NCI-H446 treated with DMSO at 0.1 percent for 48 hours (cell line): ENCODE data around the gene ATP5MK.
"Not testable (repeated sequence)": the region's sequence is repeated elsewhere in the genome, so short reads cannot be mapped to it uniquely, and the experiment has no call there.

ENCODE experiments used
- DNase-seq: peaks from one replicate; lab custom pipeline; 2025; lab: John Stamatoyannopoulos, UW

ATP5MK gene

GRCh38 chr10:103396789-103397087, 463 bp upstream of the ATP5MK start:
- DNase-seq, result no peak

DNA sequence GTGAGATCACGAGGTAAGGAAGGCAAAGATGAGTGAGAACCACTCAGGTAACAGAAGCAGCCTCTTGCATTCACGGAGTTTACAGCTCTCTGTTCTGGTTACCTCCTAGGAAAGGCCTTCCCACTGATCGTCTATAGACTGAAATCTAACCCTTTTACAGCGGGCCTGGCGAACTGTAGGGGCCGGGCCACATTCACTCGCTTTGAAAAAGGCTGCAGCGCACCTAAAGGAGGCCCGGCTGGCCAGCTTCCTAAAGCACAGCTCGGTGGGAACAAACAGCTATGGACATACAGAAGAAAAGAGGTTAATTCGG, 565 bp downstream of the ATP5MK start:
- DNase-seq, result no peak

DNA sequence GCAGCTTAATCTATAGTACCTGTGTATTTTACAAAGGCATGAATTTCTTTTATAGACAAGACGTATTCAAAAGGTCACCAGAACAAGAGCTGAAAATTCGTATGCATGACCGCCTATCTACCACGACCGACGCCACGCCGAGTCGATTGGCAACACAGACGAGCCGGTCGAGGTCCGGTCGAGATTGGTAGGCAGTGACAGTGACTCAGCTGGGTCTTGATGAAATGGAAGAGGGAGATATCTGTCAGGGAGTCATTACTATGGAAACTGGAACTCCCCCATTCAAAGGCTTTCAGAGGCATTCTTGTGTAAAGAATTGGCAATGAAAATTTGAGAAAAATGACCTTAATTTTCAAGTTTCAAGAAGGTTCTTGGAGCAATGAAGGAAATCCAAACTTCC, 2.1 kb downstream of the ATP5MK start:
- DNase-seq, result no peak

GRCh38 chr10:103382769-103383168, 13.5 kb downstream of the ATP5MK start:
- DNase-seq, result no peak

DNA sequence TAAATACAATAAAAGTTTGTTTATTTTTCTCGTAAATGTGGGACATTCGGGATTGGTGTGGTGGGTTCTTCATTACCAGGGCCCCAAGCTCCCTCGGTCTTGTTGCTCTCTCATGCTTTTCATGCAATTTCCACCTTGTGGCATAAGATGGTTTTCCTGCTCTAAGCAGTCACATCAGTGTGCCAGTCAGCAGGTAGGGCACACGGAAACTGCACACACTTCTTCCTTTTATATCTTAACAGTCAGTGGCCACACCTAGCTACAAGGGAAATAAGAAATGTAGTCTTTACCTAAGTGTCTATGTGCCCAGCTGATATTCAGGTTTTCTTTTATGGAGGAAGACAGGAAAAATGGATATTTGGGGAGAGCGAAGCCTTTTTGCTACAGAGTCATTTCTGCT, 22.0 kb downstream of the ATP5MK start:
- no peak for DNase-seq

DNA sequence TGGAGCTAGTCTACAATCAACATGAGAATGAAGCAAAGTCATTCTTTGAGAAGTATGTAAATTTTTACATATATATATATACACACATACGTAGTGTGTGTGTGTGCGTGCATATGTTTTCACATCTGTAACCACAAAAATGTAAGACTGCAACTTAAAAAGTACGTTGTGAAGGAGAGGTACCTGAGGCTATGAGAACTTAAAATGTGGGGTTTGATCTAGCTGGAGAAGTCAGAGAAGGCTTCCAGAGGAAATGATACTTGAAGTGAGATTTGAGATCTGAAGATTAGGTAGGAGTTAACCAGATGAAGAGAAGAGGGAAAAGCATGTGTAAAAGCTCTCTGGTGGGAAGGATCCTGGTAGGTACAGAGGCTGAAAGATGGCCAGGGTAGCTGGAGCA, 22.7 kb downstream of the ATP5MK start:
- no peak for DNase-seq

DNA sequence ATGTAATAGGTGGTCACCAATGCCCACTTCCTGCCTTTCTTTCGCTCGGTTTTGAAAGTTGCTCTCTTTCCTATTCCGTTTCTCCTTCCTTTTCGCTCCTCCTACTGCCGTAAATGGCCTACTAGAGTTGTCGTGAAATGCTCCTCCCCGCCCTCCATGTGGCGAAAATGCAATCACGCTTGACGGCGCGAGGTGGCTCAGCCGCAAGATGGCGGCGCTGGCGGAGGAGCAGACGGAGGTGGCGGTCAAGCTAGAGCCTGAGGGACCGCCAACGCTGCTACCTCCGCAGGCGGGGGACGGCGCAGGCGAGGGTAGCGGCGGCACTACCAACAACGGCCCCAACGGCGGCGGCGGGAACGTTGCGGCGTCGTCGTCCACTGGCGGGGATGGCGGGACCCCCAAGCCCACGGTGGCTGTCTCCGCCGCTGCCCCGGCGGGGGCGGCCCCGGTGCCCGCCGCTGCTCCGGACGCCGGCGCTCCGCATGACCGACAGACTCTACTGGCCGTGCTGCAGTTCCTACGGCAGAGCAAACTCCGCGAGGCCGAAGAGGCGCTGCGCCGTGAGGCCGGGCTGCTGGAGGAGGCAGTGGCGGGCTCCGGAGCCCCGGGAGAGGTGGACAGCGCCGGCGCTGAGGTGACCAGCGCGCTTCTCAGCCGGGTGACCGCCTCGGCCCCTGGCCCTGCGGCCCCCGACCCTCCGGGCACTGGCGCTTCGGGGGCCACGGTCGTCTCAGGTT, 28.3 kb downstream of the ATP5MK start, which contains the start of gene TAF5:
TAF5 (plus strand) TSS at position 195 of the 737 bp plus-strand sequence; CDS start at position 209, 14 bp downstream.
- peak; percentile 85 for DNase-seq

GRCh38 chr10:103367379-103367781, 28.9 kb downstream of the ATP5MK start:
- no peak for DNase-seq

- not testable (repeated sequence) for DNase-seq
These were observed 35.5 kb downstream of the ATP5MK start for GRCh38 chr10:103360791-103361190.

- DNase-seq, result not testable (repeated sequence)
These were observed 36.8 kb downstream of the ATP5MK start for GRCh38 chr10:103359493-103359892.

DNA sequence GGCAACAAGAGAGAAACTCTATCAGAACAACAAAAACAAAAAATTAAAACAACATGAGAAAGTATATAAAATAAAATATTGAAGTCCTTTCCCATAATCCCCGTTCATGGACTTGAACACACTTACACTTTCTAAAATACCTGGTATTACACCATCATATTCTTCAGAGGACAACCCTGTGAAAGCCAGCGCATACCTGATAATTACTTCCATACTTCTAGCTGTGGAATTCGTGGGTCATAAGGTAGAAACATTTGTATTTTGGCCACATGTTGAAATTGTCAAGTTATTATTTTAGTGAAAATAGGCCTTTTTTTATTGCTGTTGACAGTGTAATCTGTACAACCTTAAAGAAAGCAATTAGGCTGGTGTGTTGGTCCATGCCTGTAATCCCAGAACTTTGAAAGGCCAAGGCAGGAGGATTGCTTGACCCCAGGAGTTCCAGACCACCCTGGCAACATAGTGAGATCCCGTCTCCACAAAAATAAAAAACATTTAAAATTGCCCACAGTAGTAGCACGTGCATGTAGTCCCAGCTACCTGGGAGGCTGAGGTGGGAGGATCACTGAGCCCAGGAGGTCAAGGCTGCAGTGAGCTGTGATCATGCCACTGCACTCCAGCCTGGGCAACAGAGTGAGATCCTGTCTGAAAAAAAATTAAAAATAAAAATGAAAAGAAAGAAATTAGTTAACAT, 40.2 kb downstream of the ATP5MK start:
- DNase-seq, result no peak

DNA sequence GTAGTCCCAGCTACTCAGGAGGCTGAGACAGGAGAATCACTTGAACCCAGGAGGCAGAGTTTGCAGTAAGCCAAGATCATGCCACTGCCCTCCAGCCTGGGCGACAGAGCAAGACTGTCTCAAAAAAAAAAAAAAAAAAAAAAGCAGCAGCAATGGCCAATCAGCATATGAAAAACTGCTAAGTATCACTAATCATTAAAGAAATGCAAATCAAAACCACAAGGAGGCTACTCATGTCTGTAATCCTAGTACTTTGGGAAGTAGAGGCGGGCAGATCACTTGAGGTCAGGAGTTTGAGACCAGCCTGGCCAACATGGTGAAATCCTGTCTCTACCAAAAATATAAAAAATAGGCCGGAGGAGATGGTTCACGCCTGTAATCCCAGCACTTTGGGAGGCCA, 41.7 kb downstream of the ATP5MK start:
- not testable (repeated sequence) for DNase-seq

- DNase-seq, result no peak
These were observed 43.0 kb downstream of the ATP5MK start for GRCh38 chr10:103353281-103353680.

GRCh38 chr10:103350517-103351260, 45.6 kb downstream of the ATP5MK start, which contains the start of gene PCGF6:
Gene PCGF6 (minus strand): TSS chr10:103351140. CDS start chr10:103351066, 74 bp downstream.
- DNase-seq, result peak; percentile 64

GRCh38 chr10:103350175-103350516, 46.1 kb downstream of the ATP5MK start:
- DNase-seq, result no peak
